Psoas muscle (tissue), 8 donors: ENCODE measurements around the gene SYMPK. TPM values are rescaled to one million over a fixed set of nuclear protein-coding genes. Genes with fewer than 3 reads are reported as not detected.

Experiments
- ATAC-seq, 4 donors: fragments of 200-7000 bp; cut with Tn5 transposase; one replicate each; pipeline ENCODE4 v1.9.1; 2020; ENCODE audit warnings: moderate library complexity in 3 of 4, mild to moderate bottlenecking in 2 of 4
- DNase-seq, 2 donors: peaks; one replicate each; pipeline ENCODE4 v3.0.0-alpha.2; 2020
- H3K27ac ChIP-seq: fragments of 200-600 bp; one replicate; pipeline ENCODE4 v1.8.0; 2022
- H3K27me3 ChIP-seq, 3 donors: fragments of 200-600 bp in 1 of 3; one replicate each; pipeline versions ENCODE4 v1.6.1 to v1.8.0; 2013 to 2022; ENCODE audit warnings: low read length in 2 of 3, mild to moderate bottlenecking in 2 of 3, moderate library complexity in 1 of 3; ENCODE audit not compliant: insufficient read depth in 3 of 3
- H3K36me3 ChIP-seq, 2 donors: fragments of 200-600 bp in 1 of 2; one replicate each; pipeline versions ENCODE4 v1.6.1 to v1.8.0; 2013 to 2022; ENCODE audit warnings: low read depth in 1 of 2, mild to moderate bottlenecking in 1 of 2, moderate library complexity in 1 of 2; ENCODE audit not compliant: insufficient read depth in 1 of 2
- H3K4me1 ChIP-seq: fragments of 200-600 bp; one replicate; pipeline ENCODE4 v1.8.0; 2022
- H3K4me3 ChIP-seq: fragments of 200-600 bp; one replicate; pipeline ENCODE4 v1.8.0; 2022; ENCODE audit warnings: mild to moderate bottlenecking
- H3K9me3 ChIP-seq: fragments of 200-600 bp; one replicate; pipeline ENCODE4 v1.8.0; 2022
- CTCF ChIP-seq: fragments of 200-600 bp; IDR thresholded peaks from one replicate; pipeline ENCODE4 v1.8.0; 2022; ENCODE audit warnings: antibody characterized with exemption
- WGBS, 3 donors: extraction: QIAGEN DNeasy Blood & Tissue Kit; methylation state at CpG; one replicate each; pipeline versions ENCODE4 v1.1.6 to v1.1.7; 2013; 5-methylcytosine and 5-hydroxymethylcytosine counted together
- intact Hi-C, 2 donors: fragments of 100-400 bp; cut with DNase I; formaldehyde crosslinking; loops; one replicate each; pipeline versions ENCODE4 v1.11.0 to v1.14.2; 2022
- polyA plus RNA-seq, 3 donors: library from polyadenylated mRNA; stranded (reverse); fragments of 200-250 nt; gene quantifications; one replicate each; pipeline ENCODE4 v1.2.3, GENCODE V29; 2013
- total RNA-seq, 4 donors: library from RNA; stranded (reverse); fragmentation: NEBNext Ultra II Directional in 2 of 4; extraction: Animal tissue kit (Norgen Biotek cat#: 25700) in 2 of 4; gene quantifications; one replicate each; pipeline versions ENCODE4 v1.2.1 to v1.2.4, GENCODE V29; 2021 to 2023
- donor health status: healthy with polysubstance abuse.
- donor health status: DM: no; HTN: no; CAD: no; lungs with moderate emphysema.
- donor health status: Bipolar disorder and iron deficiency.
- donor health status: healthy.
- donor health status: DM: yes; HTN: yes; CAD: no.
- donor health status: DM: no; HTN: no; CAD: no.
- donor health status: DM: no; HTN: no; CAD: no.
- donor health status: DM: yes; HTN: yes; CAD: no.

The SYMPK gene
- total and polyA plus RNA-seq, 7 donors, result 27.6 to 80.3 (median 47.6) TPM

- ATAC-seq, result no peak
- TF ChIP-seq CTCF, result no peak
Measured at GRCh38 chr19:45809643-45810159, 53.2 kb downstream of the SYMPK start.

DNA sequence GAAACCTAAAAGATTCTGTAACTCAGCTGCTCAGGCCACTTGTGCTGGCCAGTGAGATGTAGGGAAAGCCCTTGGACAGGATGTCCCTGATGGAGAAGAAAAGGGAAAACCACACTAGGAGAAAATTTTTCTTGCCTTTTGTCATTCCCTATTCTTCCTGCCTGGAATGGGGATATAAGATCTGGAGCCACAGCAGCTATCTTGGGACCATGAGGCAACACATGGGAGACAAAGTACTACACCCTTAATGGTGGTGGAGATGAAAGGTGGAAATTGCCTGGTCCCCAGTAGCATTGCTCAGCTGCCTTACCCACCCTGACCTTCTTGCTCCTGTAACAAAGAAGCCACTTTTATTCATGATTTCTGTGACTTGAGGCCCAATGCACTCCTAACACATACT lies 57.2 kb downstream of the SYMPK start:
- Histone ChIP-seq H3K27me3 (no peaks in the 10 kb centered on the region), H3K9me3 (no peaks in the 10 kb centered on the region), H3K27ac (no peak overlapping the region), H3K36me3 (no peaks in the 10 kb centered on the region), H3K4me1 (no peaks in the 10 kb centered on the region), H3K4me3 (no peak overlapping the region)
- TF ChIP-seq CTCF, result no peak
- intact Hi-C loops, result no loop called here
- no peak for DNase-seq
- ATAC-seq, result no peak

More at GRCh38 chr19:45809643-45810159, 53.2 kb downstream of the SYMPK start:
- DNase-seq, result no peak
- Histone ChIP-seq H3K27ac (no peak overlapping the region), H3K4me1 (no peaks in the 10 kb centered on the region), H3K27me3 (no peaks in the 10 kb centered on the region), H3K4me3 (no peak overlapping the region), H3K36me3 (no peaks in the 10 kb centered on the region), H3K9me3 (no peaks in the 10 kb centered on the region)
- intact Hi-C loops, result no loop called here
- WGBS, 3 donors, result 28 to 44% (median 42%) methylated on average over 7 of the region's 7 CpGs

- no peaks in the 10 kb centered on the region for H3K9me3 ChIP-seq
- intact Hi-C loops, result no loop called here
- ATAC-seq (no peak), DNase-seq (no peak)
- 79 to 84% (median 83%) methylated on average over 8 of the region's 8 CpGs for WGBS, 3 donors
- no peaks in the 10 kb centered on the region for H3K27me3 ChIP-seq
- H3K4me1 ChIP-seq, result peaks cover 4% of the 10 kb centered on the region
- no peaks in the 10 kb centered on the region for H3K36me3 ChIP-seq
- no peak overlapping the region for H3K4me3 ChIP-seq
- TF ChIP-seq CTCF, result no peak
- H3K27ac ChIP-seq, result no peak overlapping the region
Measured at GRCh38 chr19:45804959-45805230, 58.1 kb downstream of the SYMPK start.

GRCh38 chr19:45804140-45804958 lies 58.6 kb downstream of the SYMPK start:
- H3K36me3 ChIP-seq, result no peaks in the 10 kb centered on the region
- 86 to 88% (median 86%) methylated on average over 56 to 57 of the region's 57 CpGs for WGBS, 3 donors
- H3K9me3 ChIP-seq, result no peaks in the 10 kb centered on the region
- ATAC-seq (no peak), DNase-seq (no peak)
- H3K4me3 ChIP-seq, result no peak overlapping the region
- H3K4me1 ChIP-seq, result peaks cover 9% of the 10 kb centered on the region
- no peaks in the 10 kb centered on the region for H3K27me3 ChIP-seq
- no peak overlapping the region for H3K27ac ChIP-seq
- TF ChIP-seq CTCF, result no peak
- intact Hi-C loops, result no loop called here
